Fibroblast of pulmonary artery (primary cell): ENCODE data around the gene EXOG.

Source experiments
- DNase-seq: peaks from one replicate; pipeline ENCODE4 v3.0.0-alpha.2; 2010; ENCODE audit warnings: low read depth
- H3K4me3 ChIP-seq: replicated peaks from 2 replicates; pipeline ENCODE4 v1.5.1; 2011; ENCODE audit warnings: low read depth, mild to moderate bottlenecking, control low read depth, low read length, moderate library complexity
- CTCF ChIP-seq: IDR thresholded peaks from 2 replicates; pipeline ENCODE4 v1.5.1; 2011; ENCODE audit warnings: mild to moderate bottlenecking, control low read depth, low read length, inconsistent platforms; ENCODE audit errors: missing control alignments

EXOG gene

GRCh38 chr3:38574411-38575278 lies 78.5 kb downstream of the EXOG start:
- DNase-seq = peak; percentile 44
- no peak overlapping the region for H3K4me3 ChIP-seq
- no peak for TF ChIP-seq CTCF

DNA sequence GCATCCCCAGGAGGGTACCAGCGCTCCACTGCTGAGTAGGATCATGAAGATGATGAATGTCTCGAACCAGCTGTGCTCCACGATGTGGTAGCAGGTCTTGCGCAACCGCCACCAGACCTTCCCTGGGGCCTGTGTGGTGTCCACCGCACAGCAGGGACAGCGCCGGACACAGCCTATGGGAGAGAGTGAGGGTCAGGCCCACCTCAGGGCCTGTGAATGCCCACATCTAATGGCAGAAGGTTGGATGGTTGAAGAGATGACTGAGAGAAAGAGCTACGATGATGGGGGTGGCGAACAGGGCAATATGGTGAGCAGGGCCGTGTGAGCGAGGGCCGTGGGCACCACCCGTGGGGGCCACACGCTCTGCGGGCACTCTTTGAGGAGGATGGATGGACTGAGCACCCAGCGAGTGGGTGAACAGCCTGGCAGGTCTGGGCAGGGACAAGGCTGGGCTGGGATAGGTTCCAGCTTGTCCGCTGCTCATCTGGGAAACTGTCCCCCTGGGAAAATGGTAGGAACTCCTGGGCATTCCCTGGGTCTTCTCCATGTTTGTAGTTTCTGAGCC lies 79.2 kb downstream of the EXOG start:
- DNase-seq = no peak
- no peak for TF ChIP-seq CTCF
- no peak overlapping the region for H3K4me3 ChIP-seq
